Small intestine (tissue), 7 donors: ENCODE data around the gene RTP2. TPM values are rescaled to one million over a fixed set of nuclear protein-coding genes. Genes with fewer than 3 reads are reported as not detected.
A peak's percentile ranks its signal among the peaks of the same experiment; 100 is the strongest.

Experiments used
- DNase-seq, 2 donors: peaks; one replicate each; pipeline versions ENCODE4 v3.0.0 to v3.0.0-alpha.2; 2013
- FAIRE-seq: peaks from 2 replicates; lab custom pipeline; 2012; peaks lifted over from hg19 to GRCh38; lab: Jason Lieb, UNC
- H3K27ac ChIP-seq, 3 donors: one replicate each; pipeline ENCODE4 v1.5.1; 2013; ENCODE audit warnings: low read length in 2 of 3, mild to moderate bottlenecking in 2 of 3, control low read depth in 1 of 3, inconsistent platforms in 1 of 3, low read depth in 1 of 3, moderate library complexity in 1 of 3
- H3K27me3 ChIP-seq, 3 donors: one replicate each; pipeline ENCODE4 v1.6.1; 2013; ENCODE audit warnings: low read length in 3 of 3, inconsistent platforms in 1 of 3; ENCODE audit not compliant: control insufficient read depth in 3 of 3, insufficient read depth in 3 of 3
- H3K36me3 ChIP-seq, 3 donors: one replicate each; pipeline ENCODE4 v1.6.1; 2013; ENCODE audit warnings: low read length in 3 of 3, inconsistent platforms in 1 of 3, low read depth in 1 of 3, mild to moderate bottlenecking in 1 of 3, moderate library complexity in 1 of 3; ENCODE audit not compliant: control insufficient read depth in 3 of 3, insufficient read depth in 2 of 3
- H3K4me1 ChIP-seq, 3 donors: one replicate each; pipeline ENCODE4 v1.6.1; 2013; ENCODE audit warnings: low read length in 2 of 3, inconsistent platforms in 1 of 3, low read depth in 1 of 3, mild to moderate bottlenecking in 1 of 3, moderate library complexity in 1 of 3; ENCODE audit not compliant: control insufficient read depth in 3 of 3, insufficient read depth in 2 of 3
- H3K4me3 ChIP-seq, 3 donors: one replicate each; pipeline ENCODE4 v1.5.1; 2013; ENCODE audit warnings: low read length in 3 of 3, control low read depth in 1 of 3, inconsistent platforms in 1 of 3, low read depth in 1 of 3, mild to moderate bottlenecking in 1 of 3, moderate library complexity in 1 of 3
- H3K9me3 ChIP-seq, 2 donors: one replicate each; pipeline ENCODE4 v1.6.1; 2013; ENCODE audit warnings: low read depth in 1 of 2, low read length in 1 of 2; ENCODE audit not compliant: control insufficient read depth in 2 of 2, insufficient read depth in 1 of 2
- WGBS, 3 donors: extraction: QIAGEN DNeasy Blood & Tissue Kit; methylation state at CpG; one replicate each; pipeline ENCODE4 v1.1.7; 2013; 5-methylcytosine and 5-hydroxymethylcytosine counted together
- polyA plus RNA-seq, 4 donors: library from polyadenylated mRNA; stranded (reverse) in 3 of 4; unstranded in 1 of 4; fragments of 200-250 nt in 3 of 4; fragments of 120-200 nt in 1 of 4; gene quantifications; one replicate each; pipeline versions ENCODE4 v1.2.1 to v1.2.3, GENCODE V29; 2013
- donor health status: healthy with polysubstance abuse.
- donor health status: control.
- donor health status: control.
- donor health status: Bipolar disorder and iron deficiency.
- donor health status: healthy.

RTP2 gene
- polyA plus RNA-seq, 4 donors: not detected

GRCh38 chr3:187739561-187740332 lies 37.4 kb upstream of the RTP2 start:
- peak overlapping the region; percentile 24 to 83 (median 68) for H3K4me3 ChIP-seq
- no peak for FAIRE-seq

GRCh38 chr3:187739094-187739560 lies 36.8 kb upstream of the RTP2 start:
- H3K36me3 ChIP-seq: no peaks in the 10 kb centered on the region
- FAIRE-seq: no peak
- peak overlapping the region; percentile 9 to 97 (median 79) for H3K27ac ChIP-seq
- H3K4me1 ChIP-seq: peaks cover 0 to 24% (median 0%) of the 10 kb centered on the region in 3 donors
- 1% methylated on average over 22 of the region's 22 CpGs for WGBS, 3 donors
- H3K9me3 ChIP-seq: no peaks in the 10 kb centered on the region
- DNase-seq: no peak
- peak overlapping the region; percentile 3 to 83 (median 68) for H3K4me3 ChIP-seq
- peaks cover 0 to 5% (median 0%) of the 10 kb centered on the region in 3 donors for H3K27me3 ChIP-seq

More at GRCh38 chr3:187739561-187740332, 37.4 kb upstream of the RTP2 start:
- Histone ChIP-seq H3K9me3 (no peaks in the 10 kb centered on the region), H3K27ac (peak overlapping the region; percentile 65 to 97 (median 79)), H3K27me3 (peaks cover 0 to 5% (median 0%) of the 10 kb centered on the region in 3 donors), H3K4me1 (peaks cover 0 to 24% (median 0%) of the 10 kb centered on the region in 3 donors), H3K36me3 (no peaks in the 10 kb centered on the region)
- WGBS, 3 donors: 1 to 2% (median 1%) methylated on average over 49 to 53 of the region's 53 CpGs
- DNase-seq: peak; percentile 69 to 92

GRCh38 chr3:187738331-187739093 lies 36.2 kb upstream of the RTP2 start:
- DNase-seq (peak; percentile 86 to 90), FAIRE-seq (no peak)
- Histone ChIP-seq H3K27ac (peak overlapping the region; percentile 52 to 97 (median 79)), H3K4me3 (peak overlapping the region; percentile 28 to 83 (median 68)), H3K27me3 (peaks cover 0 to 5% (median 0%) of the 10 kb centered on the region in 3 donors), H3K9me3 (no peaks in the 10 kb centered on the region), H3K4me1 (peaks cover 0 to 24% (median 0%) of the 10 kb centered on the region in 3 donors), H3K36me3 (peaks cover 0 to 4% (median under 1%) of the 10 kb centered on the region in 3 donors)
- WGBS, 3 donors: 0 to 1% (median 1%) methylated on average over 43 of the region's 43 CpGs

GRCh38 chr3:187738071-187738330 lies 35.6 kb upstream of the RTP2 start:
- peaks cover 0 to 5% (median 0%) of the 10 kb centered on the region in 3 donors for H3K27me3 ChIP-seq

GRCh38 chr3:187737368-187738070 lies 35.2 kb upstream of the RTP2 start:
- peaks cover 0 to 4% (median 4%) of the 10 kb centered on the region in 3 donors for H3K36me3 ChIP-seq
- H3K9me3 ChIP-seq: no peaks in the 10 kb centered on the region
- peak overlapping the region; percentile 28 to 83 (median 68) for H3K4me3 ChIP-seq
- H3K27ac ChIP-seq: peak overlapping the region; percentile 52 to 97 (median 76)
- H3K27me3 ChIP-seq: peaks cover 0 to 5% (median 0%) of the 10 kb centered on the region in 3 donors
- H3K4me1 ChIP-seq: peaks cover 0 to 23% (median 0%) of the 10 kb centered on the region in 3 donors
- DNase-seq (peak; percentile 63 to 78), FAIRE-seq (no peak)
- WGBS, 3 donors: 2 to 3% (median 3%) methylated on average over 41 of the region's 41 CpGs

More at GRCh38 chr3:187738071-187738330, 35.6 kb upstream of the RTP2 start:
- peak overlapping the region; percentile 52 to 97 (median 76) for H3K27ac ChIP-seq
- FAIRE-seq: no peak
- peak overlapping the region; percentile 28 to 83 (median 68) for H3K4me3 ChIP-seq
- H3K9me3 ChIP-seq: no peaks in the 10 kb centered on the region
- WGBS, 3 donors: 0 to 1% (median 1%) methylated on average over 7 of the region's 7 CpGs
- peaks cover 0 to 24% (median 0%) of the 10 kb centered on the region in 3 donors for H3K4me1 ChIP-seq
- H3K36me3 ChIP-seq: peaks cover 0 to 4% (median 4%) of the 10 kb centered on the region in 3 donors
- no peak for DNase-seq

GRCh38 chr3:187737006-187737367 lies 34.6 kb upstream of the RTP2 start:
- Histone ChIP-seq H3K27ac (peak overlapping the region in 1 of 3 donors; percentile 97), H3K4me3 (peak overlapping the region in 1 of 3 donors; percentile 83), H3K4me1 (peaks cover 0 to 18% (median 0%) of the 10 kb centered on the region in 3 donors), H3K9me3 (no peaks in the 10 kb centered on the region), H3K36me3 (peaks cover 0 to 8% (median 4%) of the 10 kb centered on the region in 3 donors), H3K27me3 (peaks cover 0 to 5% (median 0%) of the 10 kb centered on the region in 3 donors)
- FAIRE-seq: no peak
- DNase-seq: no peak
- 60 to 66% (median 65%) methylated on average over 4 of the region's 4 CpGs for WGBS, 3 donors

GRCh38 chr3:187736418-187736871 lies 34.1 kb upstream of the RTP2 start:
- DNase-seq: no peak
- Histone ChIP-seq H3K27me3 (peaks cover 0 to 5% (median 0%) of the 10 kb centered on the region in 3 donors), H3K4me3 (no peak overlapping the region), H3K27ac (peak overlapping the region in 1 of 3 donors; percentile 50), H3K9me3 (no peaks in the 10 kb centered on the region), H3K36me3 (peaks cover 0 to 13% (median 6%) of the 10 kb centered on the region in 3 donors), H3K4me1 (peaks cover 0 to 14% (median 0%) of the 10 kb centered on the region in 3 donors)
- 69 to 82% (median 75%) methylated on average over 8 of the region's 8 CpGs for WGBS, 3 donors
- FAIRE-seq: no peak
